Omental fat pad (tissue), 4 donors: Measurements from ENCODE around the gene NKX3-2. TPM values are rescaled to one million over a fixed set of nuclear protein-coding genes. Genes with fewer than 3 reads are reported as not detected.

ENCODE experiments used
- ATAC-seq: fragments of 150-250 bp; one replicate; pipeline ENCODE4 v1.9.1; 2016; ENCODE audit warnings: mild to moderate bottlenecking, moderate library complexity; ENCODE audit not compliant: low FRiP score
- DNase-seq: peaks from one replicate; pipeline ENCODE4 v3.0.0-alpha.2; 2019; ENCODE audit warnings: low spot score
- total RNA-seq, 4 donors: library from RNA; depleted of rRNA; stranded (reverse); fragments of >200 nt; gene quantifications; one replicate each; pipeline ENCODE4 v1.1.0, GENCODE V29; 2016
- TF ChIP-seq, protein P1 (sequence below), 3 donors: fragments of 450-650 bp; IDR thresholded peaks; one replicate each; pipeline ENCODE4 v1.5.1; 2016 to 2017; ENCODE audit warnings: antibody characterized with exemption in 3 of 3, mild to moderate bottlenecking in 3 of 3, moderate library complexity in 2 of 3

The NKX3-2 gene
- 1 to 10 TPM in 2 of 4 donors, under 1 TPM in 2; 0.24 to 2.2 (median 1.2) TPM for total RNA-seq

DNA sequence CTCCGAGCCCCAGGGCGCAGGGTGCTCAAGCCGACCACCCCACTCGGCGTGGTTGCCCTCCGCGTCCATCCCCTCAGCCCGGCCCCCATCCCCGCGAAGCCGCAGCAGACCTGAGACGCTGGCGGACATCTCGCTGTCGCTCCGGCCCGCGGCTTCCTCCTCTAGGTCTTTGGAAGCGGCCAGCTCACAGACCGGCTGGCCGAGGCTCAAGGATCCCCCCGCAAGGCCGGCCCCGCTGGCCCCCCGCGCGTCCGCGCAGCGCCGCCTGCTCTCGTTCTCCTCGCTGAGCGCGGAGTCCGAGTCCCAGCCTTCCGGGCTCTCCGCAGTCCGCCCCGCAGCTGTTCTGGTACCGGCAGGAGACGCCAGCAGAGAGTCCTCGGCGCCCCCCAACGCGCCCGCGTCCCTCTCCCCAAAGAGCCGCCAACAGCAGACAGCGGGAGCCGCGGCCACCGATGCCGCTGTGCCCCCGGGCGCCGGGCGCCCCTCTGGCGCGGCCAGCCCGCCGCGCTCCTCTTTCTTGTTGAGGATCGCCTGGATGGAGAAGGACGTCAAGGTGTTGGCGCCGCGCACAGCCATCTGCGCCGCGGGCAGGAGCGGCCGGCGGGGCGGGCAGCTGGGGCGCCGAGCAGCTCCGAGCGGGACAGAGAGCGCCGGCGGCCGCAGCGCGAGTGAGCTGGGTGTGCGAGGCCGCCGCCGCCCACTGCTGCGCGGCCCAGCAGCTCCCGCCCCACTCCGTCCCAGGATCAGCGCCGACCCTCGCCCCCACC is at the start of gene NKX3-2:
Gene NKX3-2, minus strand, starts transcription at position 670 of the 767 bp plus-strand sequence. Its CDS starts 94 bp downstream, at position 576.
- TF ChIP-seq, protein P1, sequence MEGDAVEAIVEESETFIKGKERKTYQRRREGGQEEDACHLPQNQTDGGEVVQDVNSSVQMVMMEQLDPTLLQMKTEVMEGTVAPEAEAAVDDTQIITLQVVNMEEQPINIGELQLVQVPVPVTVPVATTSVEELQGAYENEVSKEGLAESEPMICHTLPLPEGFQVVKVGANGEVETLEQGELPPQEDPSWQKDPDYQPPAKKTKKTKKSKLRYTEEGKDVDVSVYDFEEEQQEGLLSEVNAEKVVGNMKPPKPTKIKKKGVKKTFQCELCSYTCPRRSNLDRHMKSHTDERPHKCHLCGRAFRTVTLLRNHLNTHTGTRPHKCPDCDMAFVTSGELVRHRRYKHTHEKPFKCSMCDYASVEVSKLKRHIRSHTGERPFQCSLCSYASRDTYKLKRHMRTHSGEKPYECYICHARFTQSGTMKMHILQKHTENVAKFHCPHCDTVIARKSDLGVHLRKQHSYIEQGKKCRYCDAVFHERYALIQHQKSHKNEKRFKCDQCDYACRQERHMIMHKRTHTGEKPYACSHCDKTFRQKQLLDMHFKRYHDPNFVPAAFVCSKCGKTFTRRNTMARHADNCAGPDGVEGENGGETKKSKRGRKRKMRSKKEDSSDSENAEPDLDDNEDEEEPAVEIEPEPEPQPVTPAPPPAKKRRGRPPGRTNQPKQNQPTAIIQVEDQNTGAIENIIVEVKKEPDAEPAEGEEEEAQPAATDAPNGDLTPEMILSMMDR (IDR thresholded peaks at IDR 0.05), result no peak
- ATAC-seq (no peak), DNase-seq (no peak)

DNA sequence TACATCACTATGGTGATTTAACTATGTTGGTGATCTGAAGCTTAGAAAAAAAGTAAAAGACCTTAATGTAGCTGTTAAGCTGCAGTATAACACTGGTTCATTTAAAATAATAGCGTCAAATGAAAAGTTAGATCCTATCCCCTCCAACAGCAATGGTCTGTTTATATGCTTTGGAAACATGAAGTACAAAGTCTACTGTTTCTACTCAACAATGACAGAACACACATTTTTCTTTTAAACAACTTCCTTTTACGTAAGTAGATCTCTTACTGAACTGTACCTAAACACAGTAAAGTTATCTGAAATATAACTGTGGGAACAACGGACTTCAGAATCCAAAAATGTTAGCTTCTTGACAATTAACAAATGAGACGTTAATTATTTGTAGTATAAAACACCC is 47.9 kb upstream of the NKX3-2 start:
- TF ChIP-seq, protein P1 (IDR thresholded peaks at IDR 0.05), result no peak
- ATAC-seq, result no peak
- no peak for DNase-seq

DNA sequence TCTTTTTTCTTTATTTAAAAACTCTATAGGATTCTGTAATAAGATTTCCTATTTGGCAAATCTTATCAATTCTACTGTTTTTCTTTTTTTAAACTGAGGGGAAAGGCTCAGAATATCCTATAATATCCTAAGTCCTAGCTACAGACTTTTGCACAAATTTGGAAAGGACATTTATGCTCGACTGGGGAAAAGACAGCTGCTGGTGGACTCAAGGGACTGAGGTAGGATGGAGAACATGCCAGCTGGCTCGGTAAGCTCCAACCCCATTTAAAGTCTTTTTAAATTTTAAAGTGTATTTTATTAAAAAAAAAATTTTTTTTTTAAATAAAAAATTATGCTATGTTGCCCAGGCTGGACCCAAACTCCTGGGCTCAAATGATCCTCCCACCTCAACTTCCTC is 46.5 kb upstream of the NKX3-2 start:
- ATAC-seq (no peak), DNase-seq (no peak)
- TF ChIP-seq, protein P1 (IDR thresholded peaks at IDR 0.05), result no peak

DNA sequence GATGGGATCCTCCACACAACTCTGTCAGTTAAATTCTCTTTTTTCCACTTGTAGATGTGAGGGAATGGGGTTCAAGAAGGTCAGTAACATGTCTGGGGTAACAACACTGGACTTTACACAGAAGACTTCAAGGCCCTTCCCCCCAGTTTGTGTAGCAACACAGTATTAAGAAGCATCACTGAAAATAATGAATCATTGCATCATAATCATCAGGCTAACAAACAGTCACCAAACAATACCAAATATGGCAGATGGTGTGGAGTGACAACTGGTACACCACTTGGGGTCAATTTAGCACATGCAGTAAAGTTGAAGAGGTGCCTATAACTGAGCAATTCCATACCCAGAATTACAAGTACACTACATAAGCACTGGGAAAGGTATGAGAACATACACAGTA is 44.6 kb upstream of the NKX3-2 start:
- no peak for DNase-seq
- TF ChIP-seq, protein P1 (IDR thresholded peaks at IDR 0.05), result no peak
- ATAC-seq, result no peak

DNA sequence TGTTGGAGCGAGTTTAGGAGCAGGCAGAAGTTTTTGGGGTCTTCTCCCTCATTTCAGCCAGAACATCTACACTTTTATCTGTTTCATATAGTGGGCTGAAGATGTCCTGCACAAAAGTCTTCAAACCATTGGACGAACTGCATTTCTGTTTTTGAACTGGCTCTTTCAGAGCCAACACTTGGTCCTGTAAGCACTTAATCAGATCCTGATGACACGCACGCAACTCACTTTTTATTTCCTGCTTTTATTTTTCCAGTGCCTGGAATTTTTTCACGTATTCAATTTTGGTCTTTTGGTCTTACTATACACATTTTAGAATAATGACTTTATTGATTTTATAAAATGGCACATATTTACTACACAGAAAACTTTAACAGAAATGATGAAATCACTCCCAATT is 40.2 kb upstream of the NKX3-2 start:
- TF ChIP-seq, protein P1 (IDR thresholded peaks at IDR 0.05), result no peak
- DNase-seq, result no peak
- ATAC-seq, result no peak

DNA sequence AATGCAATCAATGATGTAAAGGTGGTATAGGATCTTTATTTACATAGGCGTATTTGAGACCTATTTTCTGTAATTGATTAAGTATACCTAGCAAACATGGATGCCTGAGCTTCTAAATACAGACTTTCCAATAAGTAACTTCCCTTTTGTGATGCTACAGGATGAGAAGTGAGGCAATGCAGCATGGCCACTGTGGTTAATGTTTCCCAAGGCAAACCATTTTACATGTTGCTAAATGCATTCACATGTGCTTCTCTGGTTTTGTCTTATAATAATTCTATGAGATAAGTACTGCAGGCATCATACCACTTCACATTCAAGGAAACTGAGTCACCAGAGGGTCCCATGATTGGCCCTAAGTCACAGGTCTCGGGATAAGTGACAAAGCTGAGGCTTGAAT is 35.7 kb upstream of the NKX3-2 start:
- TF ChIP-seq, protein P1 (IDR thresholded peaks at IDR 0.05), result no peak
- no peak for ATAC-seq
- no peak for DNase-seq

DNA sequence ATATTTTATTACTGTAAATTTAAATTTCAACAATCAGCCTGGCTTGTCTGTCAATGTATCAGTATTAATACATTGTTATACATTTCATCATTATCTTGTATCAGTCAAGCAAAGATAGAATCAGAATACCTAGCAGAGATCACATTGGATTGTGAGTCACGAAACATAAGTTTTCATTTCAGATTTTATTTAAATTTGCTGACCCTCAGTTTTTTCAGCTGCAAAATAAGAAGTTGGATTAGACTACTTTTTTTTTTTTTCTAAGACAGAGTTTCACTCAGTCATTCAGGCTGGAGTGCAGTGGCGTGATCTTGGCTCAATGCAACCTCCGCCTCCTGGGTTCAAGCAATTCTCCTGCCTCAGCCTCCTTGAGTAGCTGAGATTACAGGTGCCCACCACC is 33.4 kb upstream of the NKX3-2 start:
- ATAC-seq (no peak), DNase-seq (no peak)
- TF ChIP-seq, protein P1 (IDR thresholded peaks at IDR 0.05), result no peak
